Measurements from ENCODE around the gene B4GALT3.

DNA sequence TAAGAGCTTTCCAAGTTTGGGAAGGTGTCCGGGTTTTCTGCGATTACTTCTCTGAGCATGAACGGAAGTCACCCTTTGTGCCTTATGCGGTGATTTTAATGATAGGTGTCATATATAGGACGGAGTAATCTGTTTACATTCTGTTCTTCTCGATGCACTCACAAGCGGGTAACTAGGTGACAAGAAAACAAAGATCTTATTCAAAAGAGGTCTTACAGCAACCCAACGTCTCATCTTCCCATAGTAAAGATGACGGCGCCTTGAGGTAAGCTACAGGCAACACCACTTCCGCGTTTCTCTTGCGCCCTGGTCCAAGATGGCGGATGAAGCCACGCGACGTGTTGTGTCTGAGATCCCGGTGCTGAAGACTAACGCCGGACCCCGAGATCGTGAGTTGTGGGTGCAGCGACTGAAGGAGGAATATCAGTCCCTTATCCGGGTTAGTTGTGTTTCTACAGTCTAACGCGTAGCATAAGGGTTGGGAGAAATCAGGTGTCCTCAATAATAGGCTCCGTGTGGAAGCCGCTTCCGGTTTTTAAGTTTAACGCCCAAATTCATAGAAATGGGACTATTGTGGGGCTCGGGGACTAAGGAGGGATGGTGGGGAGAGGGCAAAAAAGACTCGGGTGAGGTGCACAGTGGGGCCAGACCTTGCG, 23.5 kb downstream of the B4GALT3 start, which contains the start of gene UFC1:
- TF ChIP-seq, protein P1, sequence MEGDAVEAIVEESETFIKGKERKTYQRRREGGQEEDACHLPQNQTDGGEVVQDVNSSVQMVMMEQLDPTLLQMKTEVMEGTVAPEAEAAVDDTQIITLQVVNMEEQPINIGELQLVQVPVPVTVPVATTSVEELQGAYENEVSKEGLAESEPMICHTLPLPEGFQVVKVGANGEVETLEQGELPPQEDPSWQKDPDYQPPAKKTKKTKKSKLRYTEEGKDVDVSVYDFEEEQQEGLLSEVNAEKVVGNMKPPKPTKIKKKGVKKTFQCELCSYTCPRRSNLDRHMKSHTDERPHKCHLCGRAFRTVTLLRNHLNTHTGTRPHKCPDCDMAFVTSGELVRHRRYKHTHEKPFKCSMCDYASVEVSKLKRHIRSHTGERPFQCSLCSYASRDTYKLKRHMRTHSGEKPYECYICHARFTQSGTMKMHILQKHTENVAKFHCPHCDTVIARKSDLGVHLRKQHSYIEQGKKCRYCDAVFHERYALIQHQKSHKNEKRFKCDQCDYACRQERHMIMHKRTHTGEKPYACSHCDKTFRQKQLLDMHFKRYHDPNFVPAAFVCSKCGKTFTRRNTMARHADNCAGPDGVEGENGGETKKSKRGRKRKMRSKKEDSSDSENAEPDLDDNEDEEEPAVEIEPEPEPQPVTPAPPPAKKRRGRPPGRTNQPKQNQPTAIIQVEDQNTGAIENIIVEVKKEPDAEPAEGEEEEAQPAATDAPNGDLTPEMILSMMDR (IDR thresholded peaks at IDR 0.05): peak in 1 of 4 experiments; percentile 7
- TF ChIP-seq POLR2A (IDR thresholded peaks at IDR 0.05): peak; percentile 22

Data from prostate gland (tissue), 2 donors.